ENCODE data around the gene TLE4.
"Not testable (repeated sequence)": the region's sequence is repeated elsewhere in the genome, so short reads cannot be mapped to it uniquely, and the experiment has no call there.

TLE4 gene

GRCh38 chr9:79751895-79752466 is 180.2 kb downstream of the TLE4 start:
- DNase-seq = not testable (repeated sequence)

- no peak for DNase-seq
Observed at GRCh38 chr9:79756414-79756813, 184.6 kb downstream of the TLE4 start.

GRCh38 chr9:79757074-79757473 is 185.3 kb downstream of the TLE4 start:
- no peak for DNase-seq

- no peak for DNase-seq
Observed at GRCh38 chr9:79757881-79758669, 186.3 kb downstream of the TLE4 start.

- DNase-seq = no peak
Observed at GRCh38 chr9:79759460-79759859, 187.7 kb downstream of the TLE4 start.

GRCh38 chr9:79762070-79762469 is 190.3 kb downstream of the TLE4 start:
- no peak for DNase-seq

GRCh38 chr9:79763671-79764285 is 192.0 kb downstream of the TLE4 start:
- no peak for DNase-seq

GRCh38 chr9:79764374-79764773 is 192.6 kb downstream of the TLE4 start:
- no peak for DNase-seq

GRCh38 chr9:79765466-79765865 is 193.7 kb downstream of the TLE4 start:
- DNase-seq = no peak

GRCh38 chr9:79766091-79766490 is 194.3 kb downstream of the TLE4 start:
- DNase-seq = no peak

- no peak for DNase-seq
Observed at GRCh38 chr9:79768194-79768593, 196.4 kb downstream of the TLE4 start.

- DNase-seq = no peak
Observed at GRCh38 chr9:79769476-79770275, 197.9 kb downstream of the TLE4 start.

- no peak for DNase-seq
Observed at GRCh38 chr9:79774356-79774755, 202.6 kb downstream of the TLE4 start.

Measured in NCI-H2081 treated with DMSO at 0.1 percent for 48 hours (cell line).